H1 (cell line): ENCODE results near the gene COA4. TPM values are rescaled to one million over a fixed set of nuclear protein-coding genes. Genes with fewer than 3 reads are reported as not detected.

ENCODE experiments used
- CTCF ChIA-PET: fragments of 300-600 bp; sonication (Branson Sonifier 250); formaldehyde crosslinking; loops from one replicate; lab custom pipeline; 2021; ENCODE audit not compliant: partially characterized antibody; lab: Charles Lee
- POLR2A ChIA-PET: fragments of 300-600 bp; sonication (Branson Sonifier 250); formaldehyde crosslinking; loops from one replicate; lab custom pipeline; 2021; ENCODE audit warnings: inconsistent platforms; ENCODE audit not compliant: partially characterized antibody; lab: Charles Lee
- DNase-seq, 2 experiments: peaks; one replicate each; pipeline versions ENCODE4 v3.0.0 to v3.0.0-alpha.2; 2010 to 2022; ENCODE audit warnings: low spot score in 2 of 2, low read depth in 1 of 2, mixed read lengths in 1 of 2
- FAIRE-seq: peaks from 2 replicates; lab custom pipeline; 2011; peaks lifted over from hg19 to GRCh38; lab: Jason Lieb, UNC
- H2AFZ ChIP-seq: 2 replicates; pipeline ENCODE4 v1.8.1; 2012; ENCODE audit warnings: low read length, inconsistent platforms
- H2AK5ac ChIP-seq: 2 replicates; pipeline ENCODE4 v1.6.1; 2013; ENCODE audit warnings: low read depth, low read length
- H2BK120ac ChIP-seq: replicated peaks from 2 replicates; pipeline ENCODE3; 2013; ENCODE audit warnings: low read depth, low read length, inconsistent platforms
- H2BK12ac ChIP-seq: 2 replicates; pipeline ENCODE4 v1.6.1; 2013; ENCODE audit warnings: low read depth, low read length
- H2BK15ac ChIP-seq: 2 replicates; pipeline ENCODE4 v1.6.1; 2013; ENCODE audit warnings: low read length
- H2BK20ac ChIP-seq: 2 replicates; pipeline ENCODE4 v1.6.1; 2013; ENCODE audit warnings: low read length
- H2BK5ac ChIP-seq: 2 replicates; pipeline ENCODE4 v1.6.1; 2013; ENCODE audit warnings: low read depth, low read length
- H3K14ac ChIP-seq: 2 replicates; pipeline ENCODE4 v1.6.1; 2013; ENCODE audit warnings: inconsistent platforms; ENCODE audit not compliant: insufficient read length
- H3K18ac ChIP-seq: 2 replicates; pipeline ENCODE4 v1.6.1; 2013; ENCODE audit warnings: low read length; ENCODE audit errors: extremely low read depth
- H3K23ac ChIP-seq: 2 replicates; pipeline ENCODE4 v1.6.1; 2013; ENCODE audit warnings: inconsistent platforms; ENCODE audit not compliant: insufficient read length
- H3K23me2 ChIP-seq: 2 replicates; pipeline ENCODE4 v1.6.1; 2013; ENCODE audit warnings: low read depth, low read length
- H3K27ac ChIP-seq: 2 replicates; pipeline ENCODE4 v1.6.1; 2011; ENCODE audit warnings: low read depth, low read length, inconsistent platforms
- H3K27me3 ChIP-seq, 4 experiments: replicated peaks in 1 of 4; 1 replicate in 1 of 4; 2 replicates in 3 of 4; pipeline versions ENCODE4 v1.6.1 to v1.8.1; 2011 to 2013; ENCODE audit warnings: low read length in 3 of 4, mild to moderate bottlenecking in 3 of 4, inconsistent platforms in 2 of 4, mixed read lengths in 2 of 4, moderate library complexity in 1 of 4; ENCODE audit not compliant: control insufficient read depth in 3 of 4, insufficient read depth in 3 of 4; ENCODE audit errors: extremely low read depth in 1 of 4
- H3K36me3 ChIP-seq, 4 experiments: 2 replicates each; pipeline versions ENCODE4 v1.6.1 to v1.8.1; 2011 to 2013; ENCODE audit warnings: mild to moderate bottlenecking in 4 of 4, low read length in 3 of 4, moderate library complexity in 2 of 4, control low read depth in 1 of 4, inconsistent platforms in 1 of 4; ENCODE audit not compliant: insufficient read depth in 4 of 4, control insufficient read depth in 2 of 4
- H3K4ac ChIP-seq: replicated peaks from 2 replicates; pipeline ENCODE3; 2013; ENCODE audit warnings: low read length, low read depth, mixed read lengths, inconsistent platforms; ENCODE audit not compliant: insufficient read length
- H3K4me1 ChIP-seq, 4 experiments: replicated peaks in 1 of 4; 1 replicate in 1 of 4; 2 replicates in 3 of 4; pipeline versions ENCODE4 v1.6.1 to v1.8.1; 2011 to 2013; ENCODE audit warnings: low read length in 3 of 4, inconsistent platforms in 2 of 4, mixed read lengths in 1 of 4; ENCODE audit not compliant: insufficient read depth in 4 of 4, control insufficient read depth in 3 of 4
- H3K4me2 ChIP-seq, 2 experiments: 2 replicates each; pipeline versions ENCODE4 v1.6.1 to v1.8.1; 2011 to 2013; ENCODE audit warnings: low read depth in 2 of 2, low read length in 2 of 2, control low read depth in 1 of 2, inconsistent platforms in 1 of 2, mild to moderate bottlenecking in 1 of 2; ENCODE audit not compliant: insufficient read depth in 1 of 2
- H3K4me3 ChIP-seq, 4 experiments: fragments of 200-600, 300-600 bp in 1 of 4; sonication (generic), shearing (Covaris generic), sonication (Bioruptor Twin) in 1 of 4; 2 replicates each; pipeline versions ENCODE4 v1.5.1 to v1.8.1; 2011 to 2016; ENCODE audit warnings: low read length in 4 of 4, low read depth in 3 of 4, control low read depth in 2 of 4, inconsistent platforms in 2 of 4, mild to moderate bottlenecking in 2 of 4, mixed read lengths in 1 of 4, moderate library complexity in 1 of 4; ENCODE audit not compliant: insufficient read depth in 2 of 4; ENCODE audit errors: extremely low read depth in 1 of 4
- H3K56ac ChIP-seq: replicated peaks from 2 replicates; pipeline ENCODE3; 2013; ENCODE audit warnings: low read depth, mild to moderate bottlenecking, mixed read lengths, low read length, inconsistent platforms; ENCODE audit not compliant: insufficient read length
- H3K79me1 ChIP-seq: 2 replicates; pipeline ENCODE4 v1.6.1; 2013; ENCODE audit warnings: low read depth, low read length, control low read depth
- H3K79me2 ChIP-seq, 2 experiments: 2 replicates each; pipeline versions ENCODE4 v1.6.1 to v1.8.1; 2012 to 2013; ENCODE audit warnings: low read length in 2 of 2, mild to moderate bottlenecking in 2 of 2, inconsistent platforms in 1 of 2; ENCODE audit not compliant: insufficient read depth in 2 of 2, control insufficient read depth in 1 of 2
- H3K9ac ChIP-seq, 4 experiments: replicated peaks in 1 of 4; 1 replicate in 1 of 4; 2 replicates in 3 of 4; pipeline versions ENCODE4 v1.6.1 to v1.8.1; 2011 to 2013; ENCODE audit warnings: low read depth in 3 of 4, low read length in 3 of 4, control low read depth in 2 of 4, mild to moderate bottlenecking in 2 of 4, moderate library complexity in 2 of 4, inconsistent platforms in 1 of 4; ENCODE audit errors: extremely low read depth in 1 of 4
- H3K9me3 ChIP-seq, 2 experiments: 2 replicates each; pipeline versions ENCODE4 v1.6.1 to v1.8.1; 2012 to 2013; ENCODE audit warnings: mild to moderate bottlenecking in 2 of 2, moderate library complexity in 2 of 2, control low read depth in 1 of 2, inconsistent platforms in 1 of 2, low read depth in 1 of 2, low read length in 1 of 2, mixed read lengths in 1 of 2; ENCODE audit not compliant: insufficient read depth in 2 of 2
- H4K20me1 ChIP-seq, 2 experiments: replicated peaks in 1 of 2; 2 replicates each; pipeline versions ENCODE3 to v1.8.1; 2011 to 2013; ENCODE audit warnings: inconsistent platforms in 2 of 2, low read length in 2 of 2, mild to moderate bottlenecking in 1 of 2; ENCODE audit not compliant: insufficient read depth in 2 of 2, control insufficient read depth in 1 of 2
- H4K5ac ChIP-seq: 2 replicates; pipeline ENCODE4 v1.6.1; 2013; ENCODE audit warnings: low read length, low read depth, mixed read lengths, inconsistent platforms; ENCODE audit not compliant: insufficient read length
- H4K8ac ChIP-seq: 2 replicates; pipeline ENCODE4 v1.8.0; 2013; ENCODE audit warnings: mild to moderate bottlenecking, moderate library complexity, low read length, inconsistent platforms; ENCODE audit not compliant: insufficient read depth; ENCODE audit errors: extremely low read depth
- H4K91ac ChIP-seq: replicated peaks from 2 replicates; pipeline ENCODE3; 2013; ENCODE audit warnings: low read length, mixed read lengths, inconsistent platforms; ENCODE audit not compliant: insufficient read length
- RFX5 ChIP-seq: IDR thresholded peaks from 2 replicates; pipeline ENCODE4 v1.6.1; 2011; ENCODE audit warnings: low read depth, low read length, improper control_type of control experiment, borderline replicate concordance
- SIX5 ChIP-seq: IDR thresholded peaks from 2 replicates; pipeline ENCODE4 v1.6.1; 2011; ENCODE audit warnings: mild to moderate bottlenecking, low read depth, low read length
- SRF ChIP-seq: IDR thresholded peaks from 2 replicates; pipeline ENCODE4 v1.6.1; 2011; ENCODE audit warnings: mild to moderate bottlenecking, low read depth, low read length, moderate library complexity
- WGBS, 2 experiments: shearing (Covaris generic) in 1 of 2; methylation state at CpG; one replicate each; pipeline versions ENCODE4 v1.1.6 to v1.1.7; 2013 to 2015; ENCODE audit warnings: low lambda C conversion rate in 2 of 2, mixed read lengths in 2 of 2, inconsistent platforms in 1 of 2, low coverage in 1 of 2, missing lambda C conversion rate in 1 of 2; ENCODE audit not compliant: insufficient replicate concordance in 2 of 2, insufficient coverage in 1 of 2, insufficient read length in 1 of 2; ENCODE audit errors: extremely low coverage in 1 of 2, missing lambda C conversion rate in 1 of 2; 5-methylcytosine and 5-hydroxymethylcytosine counted together
- polyA plus RNA-seq, 7 experiments: library from polyadenylated mRNA; depleted of rRNA in 3 of 7; stranded (reverse) in 5 of 7; unstranded in 2 of 7; fragments of >200 nt in 5 of 7; fragments of 200-250 nt in 2 of 7; gene quantifications; 1 replicate in 5 of 7; 2 replicates in 1 of 7; 4 replicates in 1 of 7; pipeline versions ENCODE4 v1.2.1 to v1.2.3, GENCODE V29; 2011 to 2013; ENCODE audit warnings: missing spikeins in 2 of 7, mixed read lengths in 2 of 7
- total RNA-seq: library from RNA; stranded (reverse); fragmentation: NEBNext Ultra II Directional; extraction: Animal tissue kit (Norgen Biotek cat#: 25700); gene quantifications from 2 replicates; pipeline ENCODE4 v1.2.1, GENCODE V29; 2021

COA4 gene
- total and polyA plus RNA-seq, 2 of the 8 experiments (the other 6 are each of a cell fraction or from before 2014, with no cell fraction given), result 177 to 380 TPM

DNA sequence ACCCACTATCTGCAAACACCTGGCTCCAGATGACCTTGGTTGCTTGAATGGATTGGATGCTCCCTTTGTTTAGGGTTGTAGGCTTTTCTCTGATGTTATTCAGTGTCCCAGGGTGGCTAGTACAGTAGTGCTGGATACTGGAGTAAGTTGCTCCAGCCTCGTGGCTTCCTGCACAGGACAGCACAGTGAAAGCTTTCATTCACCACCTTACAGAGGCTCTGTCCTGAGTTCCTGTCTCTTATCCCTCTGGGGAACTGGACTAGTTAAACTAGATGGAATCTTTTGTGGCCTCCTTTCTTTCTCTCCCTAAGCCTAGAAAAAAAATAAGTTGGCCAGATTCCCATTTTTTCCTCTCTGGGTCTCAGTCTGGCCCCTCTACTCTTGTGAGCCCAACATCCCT is 46.4 kb downstream of the COA4 start:
- Histone ChIP-seq H3K9me3 (no peaks in the 10 kb centered on the region), H4K8ac (no peak overlapping the region), H2BK5ac (no peak overlapping the region), H3K14ac (no peak overlapping the region), H3K23me2 (no peaks in the 10 kb centered on the region), H3K4me2 (no peak overlapping the region), H4K5ac (no peak overlapping the region), H2AK5ac (no peak overlapping the region), H3K18ac (no peak overlapping the region), H2BK20ac (no peak overlapping the region), H2BK120ac (no peak overlapping the region), H3K9ac (no peak overlapping the region), H2BK15ac (no peak overlapping the region), H4K20me1 (no peaks in the 10 kb centered on the region), H2AFZ (no peak overlapping the region), H3K23ac (no peak overlapping the region), H3K79me2 (no peaks in the 10 kb centered on the region), H3K56ac (no peak overlapping the region), H4K91ac (no peak overlapping the region), H2BK12ac (no peak overlapping the region), H3K27ac (no peak overlapping the region), H3K79me1 (no peaks in the 10 kb centered on the region), H3K4me3 (no peak overlapping the region), H3K36me3 (peaks cover 0 to 8% (median 0%) of the 10 kb centered on the region in 4 experiments; a peak in 3 of 8 replicates), H3K4me1 (no peaks in the 10 kb centered on the region), H3K4ac (no peak overlapping the region), H3K27me3 (no peaks in the 10 kb centered on the region)
- no peak for DNase-seq
- 80% methylated on average over 1 of the region's 1 CpG; no CpG with 5 or more reads in 1 of the 2 experiments for WGBS, 2 experiments
- POLR2A ChIA-PET, result no interaction called here
- CTCF ChIA-PET, result no interaction called here
- FAIRE-seq, result no peak
- TF ChIP-seq RFX5 (no peak), SIX5 (no peak), SRF (no peak)

Other genes starting within 250 kb of the COA4 start
- 13.5 and 14.8 TPM in 2 replicates for gene PLEKHB1, start 230.3 kb downstream of the COA4 start, total RNA-seq
- 24.5 and 34.8 TPM in 2 replicates for gene PLEKHB1, start 230.3 kb downstream of the COA4 start, polyA plus RNA-seq (2011; rRNA removed)
- gene RAB6A, start 115.8 kb downstream of the COA4 start, total RNA-seq, result 88.6 and 89.3 TPM in 2 replicates
- gene RAB6A, start 115.8 kb downstream of the COA4 start, polyA plus RNA-seq (2011; rRNA removed), result 24.4 and 33.5 TPM in 2 replicates
- gene MRPL48, start 89.0 kb downstream of the COA4 start, total RNA-seq, result 59.9 and 60.7 TPM in 2 replicates
- gene MRPL48, start 89.0 kb downstream of the COA4 start, polyA plus RNA-seq (2011; rRNA removed), result 22.8 and 34.9 TPM in 2 replicates
- 28.8 TPM in 2 replicates for gene PAAF1, start 153 bp upstream of the COA4 start, total RNA-seq
- 18.3 and 24.4 TPM in 2 replicates for gene PAAF1, start 153 bp upstream of the COA4 start, polyA plus RNA-seq (2011; rRNA removed)
- 0.54 TPM in 1 of 2 replicates, not detected in the other for gene DNAJB13, start 74.2 kb upstream of the COA4 start, total RNA-seq
- 0.05 and 0.27 TPM in 2 replicates for gene DNAJB13, start 74.2 kb upstream of the COA4 start, polyA plus RNA-seq (2011; rRNA removed)
- 39.8 and 46.2 TPM in 2 replicates for gene UCP2, start 106.0 kb upstream of the COA4 start, total RNA-seq
- gene UCP2, start 106.0 kb upstream of the COA4 start, polyA plus RNA-seq (2011; rRNA removed), result 55.2 and 79.1 TPM in 2 replicates
- gene UCP3, start 132.2 kb upstream of the COA4 start, total RNA-seq, result 0.92 and 1.3 TPM in 2 replicates
- 0.67 and 0.85 TPM in 2 replicates for gene UCP3, start 132.2 kb upstream of the COA4 start, polyA plus RNA-seq (2011; rRNA removed)